Measurements from ENCODE around the gene TLN1. TPM values are rescaled to one million over a fixed set of nuclear protein-coding genes. Genes with fewer than 3 reads are reported as not detected.

TLN1 gene
- total and polyA plus RNA-seq, 10 of the 15 experiments (the other 5 are each of a cell fraction or from before 2014, with no cell fraction given): 11.6 to 305 (median 71.9) TPM

DNA sequence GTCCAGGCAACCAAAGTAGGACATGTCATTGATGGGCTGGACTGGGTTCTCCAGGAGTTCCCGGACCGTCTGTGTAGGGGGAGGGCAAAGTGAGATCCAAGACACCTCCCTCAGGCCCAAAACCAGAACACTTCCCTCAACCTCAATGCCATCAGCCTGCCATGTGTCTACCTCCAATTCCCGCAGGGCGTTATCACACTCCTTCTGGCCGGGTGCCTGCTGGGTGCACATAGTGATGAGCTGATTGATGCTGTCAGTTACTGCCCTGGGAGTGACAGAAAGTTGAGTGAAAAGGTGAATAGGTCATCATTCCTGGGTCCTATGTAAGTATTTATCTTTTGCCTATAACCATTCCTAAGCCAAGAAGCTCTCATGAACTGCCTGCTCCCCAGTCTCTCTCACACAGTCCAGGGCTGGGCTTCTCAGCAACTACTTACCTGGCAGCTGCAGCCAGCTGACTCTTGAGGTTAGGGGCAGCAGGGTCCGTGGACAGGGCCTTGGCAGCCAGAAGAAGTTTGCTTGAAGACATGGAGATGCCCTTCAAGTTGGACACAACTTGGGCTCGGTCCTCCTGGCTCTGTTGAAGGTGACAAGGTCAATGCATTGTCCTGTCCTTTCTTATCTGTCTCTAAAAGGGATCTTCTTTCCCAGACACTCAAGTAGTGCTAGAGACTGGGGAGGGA, 21.0 kb downstream of the TLN1 start (continued):
- TF ChIP-seq, protein P1, sequence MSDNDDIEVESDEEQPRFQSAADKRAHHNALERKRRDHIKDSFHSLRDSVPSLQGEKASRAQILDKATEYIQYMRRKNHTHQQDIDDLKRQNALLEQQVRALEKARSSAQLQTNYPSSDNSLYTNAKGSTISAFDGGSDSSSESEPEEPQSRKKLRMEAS (IDR thresholded peaks at IDR 0.05; ENCODE audit: low read depth, low read length): no peak
- TF ChIP-seq CTCF (IDR thresholded peaks at IDR 0.05 in 2 of 3, conservative IDR thresholded peaks at IDR 0.05 in 1 of 3; ENCODE audit: control insufficient read depth in 2 of 3, extremely low read depth in 1 of 3, insufficient read depth in 1 of 3, low read depth in 3 of 3, low read length in 3 of 3) (no peak), SKIL (IDR thresholded peaks at IDR 0.05; ENCODE audit: low read depth, poor library complexity, severe bottlenecking) (no peak)

DNA sequence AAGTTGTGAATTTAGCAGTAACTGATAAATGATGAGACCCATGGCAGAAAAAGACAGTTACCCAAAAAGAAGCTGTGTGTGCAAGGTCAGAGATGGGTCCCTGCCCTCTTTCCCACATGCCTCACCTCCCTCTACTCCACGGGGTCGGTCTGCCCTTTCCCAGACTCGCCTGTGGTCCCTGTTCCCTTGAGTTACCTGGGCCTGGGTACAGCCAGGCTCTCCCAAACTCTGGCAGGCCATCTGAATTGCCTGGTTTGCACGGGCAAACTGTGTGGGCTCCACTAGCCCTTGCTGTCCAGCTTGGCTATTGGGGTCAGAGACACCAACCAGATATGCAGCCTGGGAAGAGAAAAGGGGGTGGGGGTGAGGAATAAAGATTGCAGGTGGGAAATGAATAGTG, 23.8 kb downstream of the TLN1 start:
- no peak overlapping the region for H3K9ac ChIP-seq (ENCODE audit: control insufficient read depth, insufficient read depth, low read length)
- no peaks in the 10 kb centered on the region for H3K27me3 ChIP-seq (replicated peaks in 1 of 2; ENCODE audit: control insufficient read depth in 2 of 2, insufficient read depth in 2 of 2, low read length in 1 of 2)
- H3K4me3 ChIP-seq: no peak overlapping the region
- intact Hi-C loops (cut with micrococcal nuclease; ENCODE audit: unreplicated experiment): no loop called here
- ATAC-seq (no peak), FAIRE-seq (no peak), DNase-seq (ENCODE audit: low read depth, low spot score) (no peak)
- H3K36me3 ChIP-seq (ENCODE audit: control insufficient read depth in 2 of 2, insufficient read depth in 2 of 2, low read length in 1 of 2): peaks cover 56 to 68% of the 10 kb centered on the region in 2 experiments
- H3K4me1 ChIP-seq (ENCODE audit: control insufficient read depth, insufficient read depth, low read length): peaks cover 14% of the 10 kb centered on the region
- no peaks in the 10 kb centered on the region for H3K79me2 ChIP-seq (ENCODE audit: control insufficient read depth, insufficient read depth, low read length)
- no TSS peak for BruUV-seq (replicated peaks)
- H4K20me1 ChIP-seq (ENCODE audit: control insufficient read depth, insufficient read depth): no peaks in the 10 kb centered on the region
- SMC1A ChIA-PET (ENCODE audit: uncharacterized antibody, unreplicated experiment): interaction anchor here (1.0 kb wide), 1 partner anchor 14 kb away, joined by 3 read pairs; no protein-coding TSS in a partner anchor
- no peak overlapping the region for H3K27ac ChIP-seq (ENCODE audit: control insufficient read depth, insufficient read depth)
- POLR2A ChIA-PET: interaction anchor here (1.1 to 1.4 kb wide), 3 partner anchors 11 to 19 kb away, joined by 3 to 4 read pairs (median 4); no protein-coding TSS in a partner anchor
- H3K4me2 ChIP-seq (ENCODE audit: control insufficient read depth, insufficient read depth): no peak overlapping the region
- no peak overlapping the region for H2AFZ ChIP-seq (ENCODE audit: control insufficient read depth, low read depth, low read length)
- CTCF ChIA-PET: interaction anchor here (4.1 to 5.8 kb wide), 2 partner anchors 11 to 19 kb away, joined by 33 to 39 read pairs; no protein-coding TSS in a partner anchor
- no peaks in the 10 kb centered on the region for H3K9me3 ChIP-seq (replicated peaks; ENCODE audit: control insufficient read depth, insufficient read depth, low read length)
- RAD21 ChIA-PET (ENCODE audit: unreplicated experiment): no interaction called here
- in situ Hi-C loops (cut with MboI): no loop called here
- WGBS (ENCODE audit: insufficient coverage, insufficient replicate concordance, low lambda C conversion rate, missing lambda C conversion rate): 93% methylated on average over 4 of the region's 4 CpGs
- no peak for TF ChIP-seq NKRF (conservative IDR thresholded peaks at IDR 0.05)
- TF ChIP-seq CREB1 (IDR thresholded peaks at IDR 0.05; ENCODE audit: low read depth): no peak
- TF ChIP-seq STAT1 (conservative IDR thresholded peaks at IDR 0.05): no peak
- no peak for TF ChIP-seq ZNF24 (IDR thresholded peaks at IDR 0.05)
- no peak for TF ChIP-seq ZBTB33 (IDR thresholded peaks at IDR 0.05)
- no peak for TF ChIP-seq CTCF (IDR thresholded peaks at IDR 0.05 in 2 of 3, conservative IDR thresholded peaks at IDR 0.05 in 1 of 3; ENCODE audit: control insufficient read depth in 2 of 3, extremely low read depth in 1 of 3, insufficient read depth in 1 of 3, low read depth in 3 of 3, low read length in 3 of 3)
